Keratinocyte (primary cell): ENCODE measurements around the gene PARD3. TPM values are rescaled to one million over a fixed set of nuclear protein-coding genes. Genes with fewer than 3 reads are reported as not detected.

Source experiments
- DNase-seq: peaks from one replicate; pipeline ENCODE4 v3.0.0-alpha.2; 2011; ENCODE audit warnings: low read depth, missing footprints, low spot score
- FAIRE-seq: peaks from 2 replicates; lab custom pipeline; 2011; peaks lifted over from hg19 to GRCh38; lab: Jason Lieb, UNC
- H2AFZ ChIP-seq: 2 replicates; pipeline ENCODE4 v1.6.0; 2012; ENCODE audit warnings: low read length, control low read depth, inconsistent platforms; ENCODE audit not compliant: control insufficient read depth
- H3K27ac ChIP-seq: 2 replicates; pipeline ENCODE4 v1.5.1; 2011; ENCODE audit warnings: low read length; ENCODE audit not compliant: control insufficient read depth, insufficient read depth
- H3K27me3 ChIP-seq: 3 replicates; pipeline ENCODE4 v1.6.0; 2011; ENCODE audit warnings: low read length; ENCODE audit not compliant: control insufficient read depth, insufficient read depth; ENCODE audit errors: extremely low read depth
- H3K36me3 ChIP-seq, 2 experiments: 2 replicates in 1 of 2; 3 replicates in 1 of 2; pipeline ENCODE4 v1.5.1; 2011; ENCODE audit warnings: low read length in 2 of 2, mild to moderate bottlenecking in 1 of 2; ENCODE audit not compliant: control insufficient read depth in 2 of 2, insufficient read depth in 2 of 2; ENCODE audit errors: extremely low read depth in 1 of 2
- H3K4me1 ChIP-seq: 3 replicates; pipeline ENCODE4 v1.5.1; 2011; ENCODE audit warnings: low read length; ENCODE audit not compliant: control insufficient read depth, insufficient read depth; ENCODE audit errors: extremely low read depth
- H3K4me2 ChIP-seq: 3 replicates; pipeline ENCODE4 v1.6.0; 2011; ENCODE audit warnings: low read depth, low read length; ENCODE audit not compliant: control insufficient read depth, insufficient read depth; ENCODE audit errors: extremely low read depth
- H3K4me3 ChIP-seq, 3 experiments: fragments of 200-600 bp in 1 of 3; sonication (generic) in 1 of 3; 2 replicates in 2 of 3; 3 replicates in 1 of 3; pipeline ENCODE4 v1.5.1; 2011 to 2016; ENCODE audit warnings: low read length in 3 of 3, mild to moderate bottlenecking in 3 of 3, control low read depth in 2 of 3, inconsistent platforms in 1 of 3, low read depth in 1 of 3, mixed read lengths in 1 of 3, mixed run types in 1 of 3, moderate library complexity in 1 of 3; ENCODE audit not compliant: control insufficient read depth in 2 of 3, insufficient read depth in 2 of 3; ENCODE audit errors: extremely low read depth in 1 of 3
- H3K79me2 ChIP-seq: 2 replicates; pipeline ENCODE4 v1.6.0; 2012; ENCODE audit warnings: low read length; ENCODE audit not compliant: control insufficient read depth, insufficient read depth
- H3K9ac ChIP-seq: 3 replicates; pipeline ENCODE4 v1.6.0; 2011; ENCODE audit warnings: low read length; ENCODE audit not compliant: control insufficient read depth, insufficient read depth; ENCODE audit errors: extremely low read depth
- H3K9me1 ChIP-seq: 3 replicates; pipeline ENCODE4 v1.6.0; 2011; ENCODE audit warnings: low read length; ENCODE audit not compliant: control insufficient read depth, insufficient read depth; ENCODE audit errors: extremely low read depth
- H3K9me3 ChIP-seq: 2 replicates; pipeline ENCODE4 v1.5.1; 2012; ENCODE audit warnings: low read depth, low read length; ENCODE audit not compliant: control insufficient read depth
- H4K20me1 ChIP-seq: 3 replicates; pipeline ENCODE4 v1.6.0; 2011; ENCODE audit warnings: low read length; ENCODE audit not compliant: control insufficient read depth, insufficient read depth; ENCODE audit errors: extremely low read depth
- EZH2 ChIP-seq: IDR thresholded peaks from one replicate; pipeline ENCODE4 v1.6.1; 2012; ENCODE audit warnings: inconsistent platforms, mild to moderate bottlenecking, low read length, moderate library complexity
- dilution Hi-C: fragments of 300-500 bp; cut with MboI; formaldehyde crosslinking; loops from one replicate; pipeline ENCODE4 v1.7.0; 2020; ENCODE audit warnings: low sequenced_read_pairs; ENCODE audit not compliant: extremely low pct_ligation_motif_present
- polyA plus RNA-seq, 5 experiments: library from polyadenylated mRNA; depleted of rRNA in 3 of 5; stranded (reverse) in 3 of 5; stranded (forward) in 1 of 5; unstranded in 1 of 5; fragments of >200 nt; gene quantifications; 1 replicate in 1 of 5; 2 replicates in 3 of 5; 3 replicates in 1 of 5; pipeline versions ENCODE4 v1.2.1 to v1.2.3, GENCODE V29; 2011 to 2012; ENCODE audit warnings: missing spikeins in 2 of 5, low read depth in 1 of 5, low replicate concordance in 1 of 5
- TF ChIP-seq, protein P1 (sequence below), 3 experiments: IDR thresholded peaks in 1 of 3; conservative IDR thresholded peaks in 1 of 3; optimal IDR thresholded peaks in 1 of 3; 2 replicates in 2 of 3; 3 replicates in 1 of 3; pipeline versions ENCODE3 to v1.5.1; 2011; ENCODE audit warnings: low read length in 3 of 3, mild to moderate bottlenecking in 3 of 3, moderate library complexity in 2 of 3, control low read depth in 1 of 3, inconsistent platforms in 1 of 3; ENCODE audit not compliant: insufficient read depth in 2 of 3; ENCODE audit errors: extremely low read depth in 1 of 3

PARD3 gene
- polyA plus RNA-seq, 1 donor (not counting 4 experiments of a cell fraction or from before 2014, with no cell fraction given), result 46.4 TPM

GRCh38 chr10:34706147-34706546, 108.9 kb downstream of the PARD3 start:
- no peak overlapping the region for H3K27ac ChIP-seq
- H3K9me1 ChIP-seq, result peaks cover 3% of the 10 kb centered on the region
- H3K79me2 ChIP-seq, result peaks cover 62% of the 10 kb centered on the region
- FAIRE-seq (no peak), DNase-seq (no peak)
- H4K20me1 ChIP-seq, result no peaks in the 10 kb centered on the region
- no peak for TF ChIP-seq EZH2
- TF ChIP-seq, protein P1, sequence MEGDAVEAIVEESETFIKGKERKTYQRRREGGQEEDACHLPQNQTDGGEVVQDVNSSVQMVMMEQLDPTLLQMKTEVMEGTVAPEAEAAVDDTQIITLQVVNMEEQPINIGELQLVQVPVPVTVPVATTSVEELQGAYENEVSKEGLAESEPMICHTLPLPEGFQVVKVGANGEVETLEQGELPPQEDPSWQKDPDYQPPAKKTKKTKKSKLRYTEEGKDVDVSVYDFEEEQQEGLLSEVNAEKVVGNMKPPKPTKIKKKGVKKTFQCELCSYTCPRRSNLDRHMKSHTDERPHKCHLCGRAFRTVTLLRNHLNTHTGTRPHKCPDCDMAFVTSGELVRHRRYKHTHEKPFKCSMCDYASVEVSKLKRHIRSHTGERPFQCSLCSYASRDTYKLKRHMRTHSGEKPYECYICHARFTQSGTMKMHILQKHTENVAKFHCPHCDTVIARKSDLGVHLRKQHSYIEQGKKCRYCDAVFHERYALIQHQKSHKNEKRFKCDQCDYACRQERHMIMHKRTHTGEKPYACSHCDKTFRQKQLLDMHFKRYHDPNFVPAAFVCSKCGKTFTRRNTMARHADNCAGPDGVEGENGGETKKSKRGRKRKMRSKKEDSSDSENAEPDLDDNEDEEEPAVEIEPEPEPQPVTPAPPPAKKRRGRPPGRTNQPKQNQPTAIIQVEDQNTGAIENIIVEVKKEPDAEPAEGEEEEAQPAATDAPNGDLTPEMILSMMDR (optimal IDR thresholded peaks at IDR 0.05 in 1 of 3, IDR thresholded peaks at IDR 0.05 in 1 of 3, conservative IDR thresholded peaks at IDR 0.05 in 1 of 3; ENCODE audit: extremely low read depth in 1 of 3, insufficient read depth in 2 of 3, low read length in 3 of 3), result no peak
- no peaks in the 10 kb centered on the region for H3K27me3 ChIP-seq
- no peak overlapping the region for H2AFZ ChIP-seq
- no peaks in the 10 kb centered on the region for H3K36me3 ChIP-seq
- H3K4me1 ChIP-seq, result peaks cover 36% of the 10 kb centered on the region
- no peak overlapping the region for H3K9ac ChIP-seq
- no peak overlapping the region for H3K4me2 ChIP-seq
- dilution Hi-C loops, result no loop called here
- no peaks in the 10 kb centered on the region for H3K9me3 ChIP-seq
- no peak overlapping the region for H3K4me3 ChIP-seq

- dilution Hi-C loops, result no loop called here
- Histone ChIP-seq H3K4me2 (no peak overlapping the region), H3K27ac (no peak overlapping the region)
Measured at GRCh38 chr10:34705563-34705962, 109.5 kb downstream of the PARD3 start.

More at GRCh38 chr10:34705563-34705962, 109.5 kb downstream of the PARD3 start:
- no peak for DNase-seq
- TF ChIP-seq, protein P1 (optimal IDR thresholded peaks at IDR 0.05 in 1 of 3, IDR thresholded peaks at IDR 0.05 in 1 of 3, conservative IDR thresholded peaks at IDR 0.05 in 1 of 3; ENCODE audit: extremely low read depth in 1 of 3, insufficient read depth in 2 of 3, low read length in 3 of 3), result no peak
- TF ChIP-seq EZH2, result no peak
- H3K79me2 ChIP-seq, result peaks cover 62% of the 10 kb centered on the region
- no peaks in the 10 kb centered on the region for H3K9me3 ChIP-seq
- H3K4me1 ChIP-seq, result peaks cover 36% of the 10 kb centered on the region
- no peaks in the 10 kb centered on the region for H3K27me3 ChIP-seq
- no peak overlapping the region for H2AFZ ChIP-seq
- FAIRE-seq, result peak; percentile 43
- no peaks in the 10 kb centered on the region for H4K20me1 ChIP-seq
- peaks cover under 1% of the 10 kb centered on the region for H3K9me1 ChIP-seq
- H3K4me3 ChIP-seq, result no peak overlapping the region
- H3K9ac ChIP-seq, result no peak overlapping the region
- H3K36me3 ChIP-seq, result no peaks in the 10 kb centered on the region
